GM21360 (cell line): ENCODE results near the gene HSPA5.
A peak's percentile ranks its signal among the peaks of the same experiment; 100 is the strongest.
"Not testable (repeated sequence)": the region's sequence is repeated elsewhere in the genome, so short reads cannot be mapped to it uniquely, and the experiment has no call there.

ENCODE experiments used
- ATAC-seq: cut with Tn5 transposase; IDR thresholded peaks from one replicate; pipeline ENCODE4 v1.9.1; 2021; ENCODE audit warnings: mild to moderate bottlenecking, moderate library complexity; ENCODE audit not compliant: unreplicated experiment

HSPA5 gene

GRCh38 chr9:125194466-125194865 is 46.7 kb downstream of the HSPA5 start:
- not testable (repeated sequence) for ATAC-seq

- no peak for ATAC-seq
Observed at GRCh38 chr9:125190361-125190801, 50.8 kb downstream of the HSPA5 start.

- ATAC-seq: peak; percentile 94
Observed at GRCh38 chr9:125189361-125190289, 51.5 kb downstream of the HSPA5 start, which contains the start of gene PPP6C. TSS of gene PPP6C (minus strand) at chr9:125189803. CDS start at chr9:125189718, 85 bp downstream.

- ATAC-seq: peak; percentile 3
Observed at GRCh38 chr9:125189011-125189360, 52.2 kb downstream of the HSPA5 start.
